IMR-90 (cell line): ENCODE results near the gene OVOL1. TPM values are rescaled to one million over a fixed set of nuclear protein-coding genes. Genes with fewer than 3 reads are reported as not detected.

ENCODE experiments used
- ATAC-seq: fragments of 200-7000 bp; cut with Tn5 transposase; 2 replicates; pipeline ENCODE4 v1.9.1; 2020; ENCODE audit warnings: low read depth, mild to moderate bottlenecking, moderate library complexity
- BruUV-seq: library from RNA; stranded (reverse); fragments of 400-500 nt; replicated peaks from 2 replicates; lab custom pipeline; 2021; lab: Mats Ljungman, UMichigan
- CTCF ChIA-PET: fragments of 300-600 bp; formaldehyde crosslinking; extraction: SDS; loops from one replicate; lab custom pipeline; 2021; ENCODE audit warnings: antibody characterized with exemption; lab: Yijun Ruan, JAX
- POLR2A ChIA-PET: fragments of 300-600 bp; sonication (Branson Sonifier 250); formaldehyde crosslinking; loops from one replicate; lab custom pipeline; 2022; ENCODE audit warnings: antibody characterized with exemption; ENCODE audit not compliant: unreplicated experiment; lab: Charles Lee
- DNase-seq: peaks from one replicate; pipeline ENCODE4 v3.0.0; 2013
- H2AFZ ChIP-seq: replicated peaks from 2 replicates; pipeline ENCODE3; 2013; ENCODE audit warnings: low read length, mild to moderate bottlenecking; ENCODE audit not compliant: poor library complexity
- H2AK5ac ChIP-seq: 2 replicates; pipeline ENCODE4 v1.6.1; 2013; ENCODE audit warnings: low read depth, low read length, inconsistent platforms
- H2AK9ac ChIP-seq: replicated peaks from 2 replicates; pipeline ENCODE3; 2013; ENCODE audit warnings: mild to moderate bottlenecking, low read depth, low read length, moderate library complexity; ENCODE audit not compliant: poor library complexity
- H2BK120ac ChIP-seq: 2 replicates; pipeline ENCODE4 v1.6.1; 2013; ENCODE audit warnings: low read depth, low read length, inconsistent platforms
- H2BK15ac ChIP-seq: 3 replicates; pipeline ENCODE4 v1.6.1; 2013; ENCODE audit warnings: low read depth, low read length, inconsistent platforms
- H2BK20ac ChIP-seq: 2 replicates; pipeline ENCODE4 v1.6.1; 2013; ENCODE audit warnings: low read depth, mild to moderate bottlenecking, inconsistent platforms, low read length, moderate library complexity
- H2BK5ac ChIP-seq: 2 replicates; pipeline ENCODE4 v1.6.1; 2013; ENCODE audit warnings: mild to moderate bottlenecking, low read depth, low read length, inconsistent platforms; ENCODE audit not compliant: poor library complexity, severe bottlenecking
- H3K14ac ChIP-seq: replicated peaks from 2 replicates; pipeline ENCODE4 v1.6.1; 2013; ENCODE audit warnings: low read depth, low read length, inconsistent platforms
- H3K18ac ChIP-seq: 2 replicates; pipeline ENCODE4 v1.6.1; 2013; ENCODE audit warnings: low read depth, low read length, control low read depth
- H3K23ac ChIP-seq: 2 replicates; pipeline ENCODE4 v1.6.1; 2013; ENCODE audit warnings: low read depth, low read length, inconsistent platforms
- H3K27ac ChIP-seq: 2 replicates; pipeline ENCODE4 v1.5.1; 2013; ENCODE audit warnings: mild to moderate bottlenecking, control low read depth, low read length; ENCODE audit not compliant: insufficient read depth
- H3K27me3 ChIP-seq: 2 replicates; pipeline ENCODE4 v1.6.1; 2013; ENCODE audit warnings: low read length; ENCODE audit not compliant: control insufficient read depth, insufficient read depth
- H3K36me3 ChIP-seq: 2 replicates; pipeline ENCODE4 v1.6.1; 2013; ENCODE audit warnings: low read length, mixed read lengths; ENCODE audit not compliant: control insufficient read depth, insufficient read depth
- H3K4ac ChIP-seq: 2 replicates; pipeline ENCODE4 v1.6.1; 2013; ENCODE audit warnings: low read depth, low read length, inconsistent platforms
- H3K4me1 ChIP-seq: 2 replicates; pipeline ENCODE4 v1.6.1; 2013; ENCODE audit warnings: low read length, mixed read lengths; ENCODE audit not compliant: control insufficient read depth, insufficient read depth
- H3K4me2 ChIP-seq: 2 replicates; pipeline ENCODE4 v1.6.1; 2013; ENCODE audit warnings: low read depth, mild to moderate bottlenecking, control low read depth, low read length, moderate library complexity
- H3K4me3 ChIP-seq: 2 replicates; pipeline ENCODE4 v1.5.1; 2013; ENCODE audit warnings: low read depth, mild to moderate bottlenecking, control low read depth, low read length, moderate library complexity; ENCODE audit not compliant: insufficient read depth
- H3K56ac ChIP-seq: 2 replicates; pipeline ENCODE4 v1.6.1; 2013; ENCODE audit warnings: low read length, inconsistent platforms; ENCODE audit not compliant: insufficient read depth; ENCODE audit errors: extremely low read depth
- H3K79me1 ChIP-seq, 2 experiments: 2 replicates each; pipeline ENCODE4 v1.6.1; 2013; ENCODE audit warnings: low read length in 2 of 2, inconsistent platforms in 1 of 2, low read depth in 1 of 2
- H3K9ac ChIP-seq: 2 replicates; pipeline ENCODE4 v1.6.1; 2013; ENCODE audit warnings: low read depth, low read length, control low read depth
- H3K9me1 ChIP-seq: 2 replicates; pipeline ENCODE4 v1.6.1; 2013; ENCODE audit warnings: low read length, inconsistent platforms; ENCODE audit not compliant: insufficient read depth
- H3K9me3 ChIP-seq: 2 replicates; pipeline ENCODE4 v1.6.1; 2013; ENCODE audit warnings: low read length; ENCODE audit not compliant: control insufficient read depth, insufficient read depth
- H4K20me1 ChIP-seq: 2 replicates; pipeline ENCODE4 v1.6.1; 2013; ENCODE audit warnings: low read length, inconsistent platforms; ENCODE audit not compliant: insufficient read depth
- H4K5ac ChIP-seq: 2 replicates; pipeline ENCODE4 v1.6.1; 2013; ENCODE audit warnings: mild to moderate bottlenecking, low read depth, low read length, control low read depth
- H4K8ac ChIP-seq, 2 experiments: 2 replicates each; pipeline ENCODE4 v1.6.1; 2013; ENCODE audit warnings: low read depth in 2 of 2, low read length in 2 of 2, control low read depth in 1 of 2, inconsistent platforms in 1 of 2
- H4K91ac ChIP-seq: 2 replicates; pipeline ENCODE4 v1.6.1; 2013; ENCODE audit warnings: low read depth, low read length, inconsistent platforms; ENCODE audit not compliant: insufficient read depth
- BHLHE40 ChIP-seq: fragments of 150-350 bp; IDR thresholded peaks from 2 replicates; pipeline ENCODE4 v1.6.1; 2016; ENCODE audit warnings: mild to moderate bottlenecking, low read depth, low read length
- CEBPB ChIP-seq: IDR thresholded peaks from 2 replicates; pipeline ENCODE4 v1.6.1; 2012; ENCODE audit warnings: low read depth, low read length, improper control_type of control experiment
- CHD1 ChIP-seq: IDR thresholded peaks from 2 replicates; pipeline ENCODE4 v1.6.1; 2012; ENCODE audit warnings: low read depth, low read length, improper control_type of control experiment
- CTCF ChIP-seq: conservative IDR thresholded peaks from 2 replicates; pipeline ENCODE4 v1.5.1; 2012; ENCODE audit warnings: mild to moderate bottlenecking, low read depth, low read length, improper control_type of control experiment
- ELK1 ChIP-seq: fragments of 150-350 bp; IDR thresholded peaks from 2 replicates; pipeline ENCODE4 v1.6.1; 2016; ENCODE audit warnings: low read depth, mild to moderate bottlenecking, low read length, moderate library complexity, borderline replicate concordance
- FOS ChIP-seq: fragments of 150-350 bp; IDR thresholded peaks from 2 replicates; pipeline ENCODE4 v1.6.1; 2016; ENCODE audit warnings: low read depth, low read length
- MAFK ChIP-seq: IDR thresholded peaks from 2 replicates; pipeline ENCODE4 v1.6.1; 2012; ENCODE audit warnings: low read depth, low read length, improper control_type of control experiment
- MAZ ChIP-seq: IDR thresholded peaks from 2 replicates; pipeline ENCODE4 v1.6.1; 2012; ENCODE audit warnings: low read depth, mild to moderate bottlenecking, low read length, improper control_type of control experiment, moderate library complexity, borderline replicate concordance
- MXI1 ChIP-seq: IDR thresholded peaks from 2 replicates; pipeline ENCODE4 v1.6.1; 2012; ENCODE audit warnings: low read depth, mild to moderate bottlenecking, low read length, moderate library complexity, borderline replicate concordance
- NFE2L2 ChIP-seq: fragments of 150-350 bp; IDR thresholded peaks from 2 replicates; pipeline ENCODE4 v1.6.1; 2016; ENCODE audit warnings: low read depth, mild to moderate bottlenecking, low read length
- POLR2A ChIP-seq: IDR thresholded peaks from 2 replicates; pipeline ENCODE4 v1.6.1; 2012; ENCODE audit warnings: mild to moderate bottlenecking, low read depth, low read length
- RAD21 ChIP-seq: IDR thresholded peaks from 2 replicates; pipeline ENCODE4 v1.6.1; 2012; ENCODE audit warnings: low read length, improper control_type of control experiment
- RCOR1 ChIP-seq: IDR thresholded peaks from 2 replicates; pipeline ENCODE4 v1.6.1; 2012; ENCODE audit warnings: mild to moderate bottlenecking, low read length, improper control_type of control experiment; ENCODE audit not compliant: insufficient replicate concordance
- RFX5 ChIP-seq: IDR thresholded peaks from 2 replicates; pipeline ENCODE4 v1.8.0; 2012; ENCODE audit warnings: low read depth, mild to moderate bottlenecking, low read length, moderate library complexity
- SMC3 ChIP-seq: fragments of 150-350 bp; IDR thresholded peaks from 2 replicates; pipeline ENCODE4 v1.6.1; 2016; ENCODE audit warnings: low read depth, mild to moderate bottlenecking, antibody characterized with exemption, low read length, moderate library complexity
- USF2 ChIP-seq: fragments of 150-350 bp; IDR thresholded peaks from 2 replicates; pipeline ENCODE4 v1.6.1; 2017; ENCODE audit warnings: mild to moderate bottlenecking, antibody characterized with exemption, low read length, low read depth
- WGBS, 2 experiments: methylation state at CpG; one replicate each; pipeline versions ENCODE4 v1.1.5 to v1.1.7; 2013; ENCODE audit warnings: missing lambda C conversion rate in 2 of 2; ENCODE audit not compliant: insufficient read length in 1 of 2; ENCODE audit errors: extremely low coverage in 2 of 2; 5-methylcytosine and 5-hydroxymethylcytosine counted together
- dilution Hi-C: fragments of 300-500 bp; cut with HindIII; formaldehyde crosslinking; loops from one replicate; pipeline ENCODE4 v1.14.3; 2018; ENCODE audit warnings: low sequenced_read_pairs; ENCODE audit not compliant: unreplicated experiment
- in situ Hi-C: fragments of 300-500 bp; cut with MboI; formaldehyde crosslinking; loops from 3 replicates; pipeline ENCODE4 v1.14.3; 2019; ENCODE audit warnings: low sequenced_read_pairs, inconsistent platforms, mixed read lengths
- intact Hi-C: fragments of 100-400 bp; cut with micrococcal nuclease; formaldehyde crosslinking; loops from 2 replicates; pipeline ENCODE4 v1.10.0; 2022
- polyA plus RNA-seq, 3 experiments: library from polyadenylated mRNA; depleted of rRNA; stranded (reverse); fragments of >200 nt; gene quantifications; 2 replicates each; pipeline ENCODE4 v1.2.3, GENCODE V29; 2012; ENCODE audit warnings: low replicate concordance in 1 of 3
- total RNA-seq: library from RNA; depleted of rRNA; stranded (reverse); fragments of >200 nt; gene quantifications from 2 replicates; pipeline ENCODE4 v1.2.3, GENCODE V29; 2012

The OVOL1 gene
- total and polyA plus RNA-seq, 2 of the 4 experiments (the other 2 are of a cell fraction), result not detected

- no TSS peak for BruUV-seq
- Histone ChIP-seq H3K9me1 (peaks cover 3% of the 10 kb centered on the region; the same call in 1 of the 2 replicates), H2BK20ac (no peak overlapping the region), H2BK120ac (no peak overlapping the region), H3K27ac (no peak overlapping the region), H3K36me3 (no peaks in the 10 kb centered on the region), H2AK5ac (no peak overlapping the region), H3K14ac (no peak overlapping the region), H4K20me1 (no peaks in the 10 kb centered on the region), H3K4ac (no peak overlapping the region), H4K8ac (no peak overlapping the region), H3K4me2 (no peak overlapping the region), H3K4me3 (no peak overlapping the region), H3K23ac (no peak overlapping the region), H4K91ac (no peak overlapping the region), H3K9me3 (no peaks in the 10 kb centered on the region), H3K4me1 (no peaks in the 10 kb centered on the region), H3K56ac (no peak overlapping the region), H2BK15ac (no peak overlapping the region), H2BK5ac (no peak overlapping the region), H3K18ac (no peak overlapping the region), H2AFZ (no peak overlapping the region), H4K5ac (no peak overlapping the region), H3K9ac (no peak overlapping the region), H3K79me1 (no peaks in the 10 kb centered on the region), H2AK9ac (no peak overlapping the region), H3K27me3 (peaks cover 47% of the 10 kb centered on the region)
- intact Hi-C loops, result no loop called here
- DNase-seq (no peak), ATAC-seq (no peak)
- CTCF ChIA-PET, result interaction anchor here (0.7 kb wide), 1 partner anchor 27 kb away, joined by 4 read pairs; no protein-coding TSS in a partner anchor
- dilution Hi-C loops, result no loop called here
- in situ Hi-C loops, result no loop called here
- TF ChIP-seq MAZ, result no peak
- TF ChIP-seq MAFK, result no peak
- TF ChIP-seq CHD1, result no peak
- TF ChIP-seq CEBPB, result no peak
- no peak for TF ChIP-seq ELK1
- TF ChIP-seq MXI1, result no peak
- no peak for TF ChIP-seq SMC3
- no peak for TF ChIP-seq POLR2A
- no peak for TF ChIP-seq USF2
- no peak for TF ChIP-seq NFE2L2
- TF ChIP-seq BHLHE40, result no peak
- no peak for TF ChIP-seq RAD21
- no peak for TF ChIP-seq RCOR1
- no peak for TF ChIP-seq RFX5
- TF ChIP-seq CTCF, result no peak
- TF ChIP-seq FOS, result no peak
- 75% methylated on average over 4 of the region's 6 CpGs; no CpG with 5 or more reads in 1 of the 2 experiments for WGBS, 2 experiments
- POLR2A ChIA-PET, result interaction anchor here (0.6 kb wide), 1 partner anchor 81 kb away, joined by 20 read pairs; the partner anchor contains the start of gene FIBP
These were observed 20.1 kb downstream of the OVOL1 start for GRCh38 chr11:65806979-65807378.
